Ishikawa (cell line): ENCODE results near the gene ERLEC1.

ENCODE experiments used
- CEBPB ChIP-seq: IDR thresholded peaks from 2 replicates; pipeline ENCODE4 v1.6.1; 2012
- CREB1 ChIP-seq: IDR thresholded peaks from 2 replicates; pipeline ENCODE4 v1.6.1; 2012; ENCODE audit warnings: low read depth
- EGR1 ChIP-seq: IDR thresholded peaks from 2 replicates; pipeline ENCODE4 v1.6.1; 2012
- EP300 ChIP-seq: IDR thresholded peaks from 2 replicates; pipeline ENCODE4 v1.6.1; 2012; ENCODE audit warnings: borderline replicate concordance
- FOXM1 ChIP-seq: IDR thresholded peaks from 2 replicates; pipeline ENCODE4 v1.6.1; 2012; ENCODE audit warnings: low read depth, borderline replicate concordance
- MAX ChIP-seq: IDR thresholded peaks from 2 replicates; pipeline ENCODE4 v1.6.1; 2012
- NFIC ChIP-seq: IDR thresholded peaks from 2 replicates; pipeline ENCODE4 v1.6.1; 2012
- RAD21 ChIP-seq: IDR thresholded peaks from 2 replicates; pipeline ENCODE4 v1.6.1; 2012; ENCODE audit warnings: low read depth
- REST ChIP-seq: IDR thresholded peaks from 2 replicates; pipeline ENCODE4 v1.6.1; 2012; ENCODE audit warnings: low read depth, mild to moderate bottlenecking
- TAF1 ChIP-seq: IDR thresholded peaks from 2 replicates; pipeline ENCODE4 v1.6.1; 2012; ENCODE audit warnings: low read depth, mild to moderate bottlenecking
- TCF12 ChIP-seq: IDR thresholded peaks from 2 replicates; pipeline ENCODE4 v1.6.1; 2012; ENCODE audit warnings: low read depth
- TEAD4 ChIP-seq: IDR thresholded peaks from 2 replicates; pipeline ENCODE4 v1.6.1; 2012
- YY1 ChIP-seq: IDR thresholded peaks from 2 replicates; pipeline ENCODE4 v1.6.1; 2012; ENCODE audit warnings: low read depth
- ZBTB7A ChIP-seq: IDR thresholded peaks from 2 replicates; pipeline ENCODE4 v1.6.1; 2012; ENCODE audit warnings: low read depth
- TF ChIP-seq, protein P1 (sequence below): IDR thresholded peaks from 2 replicates; pipeline ENCODE4 v1.6.1; 2012

The ERLEC1 gene

GRCh38 chr2:53856272-53856671 is 69.4 kb downstream of the ERLEC1 start:
- TF ChIP-seq MAX: no peak
- TF ChIP-seq RAD21: no peak
- TF ChIP-seq ZBTB7A: no peak

DNA sequence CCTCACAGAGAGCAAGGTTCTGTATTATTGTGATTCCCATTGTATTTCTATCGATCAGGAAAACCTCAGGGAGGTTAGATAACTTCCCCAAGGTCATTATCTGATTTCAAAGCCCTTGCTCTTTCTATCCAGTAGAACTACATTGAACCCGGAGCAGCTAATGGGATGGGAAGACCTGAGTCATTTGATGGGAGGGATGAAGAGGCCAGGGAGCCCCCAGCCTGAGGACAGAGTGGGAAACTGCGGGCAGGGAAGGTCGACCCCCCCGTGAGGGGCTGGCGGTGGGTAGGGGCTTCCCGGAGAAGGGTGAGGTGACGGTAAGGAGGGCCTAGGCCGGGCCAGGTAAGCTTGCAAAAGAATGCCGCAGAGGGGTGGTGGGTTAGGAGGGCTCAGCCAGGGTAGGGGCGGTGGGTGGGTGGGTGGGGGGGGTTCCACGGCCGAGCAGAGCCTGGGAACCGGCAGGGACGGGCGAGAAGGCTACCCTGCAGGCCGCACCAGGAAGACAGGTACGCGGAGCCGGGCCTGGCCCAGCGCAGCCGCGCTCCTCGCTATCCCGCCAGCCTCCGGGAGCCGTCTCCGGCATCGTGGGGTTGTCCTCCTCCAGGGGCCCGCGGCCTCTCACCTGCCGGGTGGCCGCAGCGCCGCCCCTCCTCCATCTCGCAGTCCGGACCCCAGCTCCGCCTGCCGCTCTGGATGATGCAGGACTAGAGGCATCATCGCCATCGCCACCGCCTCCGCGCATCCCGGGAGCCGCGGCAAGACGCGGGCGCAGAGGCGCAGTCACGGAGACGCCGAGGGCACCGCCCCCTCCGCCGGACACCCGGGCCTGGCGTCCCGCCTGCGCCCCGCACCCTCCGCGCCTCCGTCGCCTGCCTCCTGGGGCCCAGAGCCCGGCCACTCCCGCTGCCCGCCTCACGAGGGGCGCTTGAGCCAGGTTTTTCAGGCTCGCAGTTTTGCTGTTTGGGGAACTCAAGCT is 72.7 kb downstream of the ERLEC1 start, which contains the start of gene GPR75:
TSS of gene GPR75 (minus strand) at position 762 of the 976 bp plus-strand sequence. CDS start 5,211 bp downstream, outside the sequence.
- TF ChIP-seq FOXM1 (no peak), TCF12 (no peak), EGR1 (no peak), NFIC (no peak), ZBTB7A (no peak), RAD21 (no peak), YY1 (no peak), TEAD4 (no peak), CEBPB (no peak), EP300 (no peak), TAF1 (no peak), REST (no peak), CREB1 (no peak), MAX (no peak)
- TF ChIP-seq, protein P1, sequence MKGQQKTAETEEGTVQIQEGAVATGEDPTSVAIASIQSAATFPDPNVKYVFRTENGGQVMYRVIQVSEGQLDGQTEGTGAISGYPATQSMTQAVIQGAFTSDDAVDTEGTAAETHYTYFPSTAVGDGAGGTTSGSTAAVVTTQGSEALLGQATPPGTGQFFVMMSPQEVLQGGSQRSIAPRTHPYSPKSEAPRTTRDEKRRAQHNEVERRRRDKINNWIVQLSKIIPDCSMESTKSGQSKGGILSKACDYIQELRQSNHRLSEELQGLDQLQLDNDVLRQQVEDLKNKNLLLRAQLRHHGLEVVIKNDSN: no peak

DNA sequence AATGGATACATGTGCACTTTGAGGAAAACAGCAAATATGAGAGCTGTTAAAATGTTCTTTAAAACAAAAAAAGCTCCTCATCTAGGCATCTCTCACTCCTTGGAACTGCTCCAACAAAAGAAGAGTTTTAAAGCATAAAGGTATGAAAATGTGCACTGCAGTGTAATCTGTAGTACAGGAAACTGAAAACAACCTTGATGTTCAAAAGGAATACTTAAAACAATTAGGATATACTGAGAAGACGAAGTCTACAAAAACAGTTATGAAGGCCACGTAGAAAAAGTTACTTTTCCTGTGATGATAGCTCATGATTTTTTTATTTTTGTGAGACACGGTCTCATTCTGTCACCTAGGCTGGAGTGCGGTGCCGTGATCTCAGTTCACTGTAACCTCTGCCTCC is 75.0 kb downstream of the ERLEC1 start:
- TF ChIP-seq ZBTB7A: no peak
- no peak for TF ChIP-seq CEBPB
- TF ChIP-seq EP300: no peak
- TF ChIP-seq TCF12: no peak
- no peak for TF ChIP-seq NFIC
- TF ChIP-seq TAF1: no peak
- TF ChIP-seq REST: no peak
- TF ChIP-seq TEAD4: no peak
- no peak for TF ChIP-seq RAD21
- no peak for TF ChIP-seq FOXM1
- TF ChIP-seq MAX: no peak
- TF ChIP-seq CREB1: no peak
- no peak for TF ChIP-seq YY1
- TF ChIP-seq EGR1: no peak
- TF ChIP-seq, protein P1: no peak

- no peak for TF ChIP-seq TCF12
- no peak for TF ChIP-seq YY1
- TF ChIP-seq FOXM1: no peak
- no peak for TF ChIP-seq TEAD4
- TF ChIP-seq ZBTB7A: no peak
- TF ChIP-seq, protein P1: no peak
- no peak for TF ChIP-seq EGR1
- TF ChIP-seq REST: no peak
- TF ChIP-seq MAX: no peak
- TF ChIP-seq CEBPB: no peak
- no peak for TF ChIP-seq RAD21
- no peak for TF ChIP-seq NFIC
- TF ChIP-seq EP300: no peak
- TF ChIP-seq TAF1: no peak
- no peak for TF ChIP-seq CREB1
Observed at GRCh38 chr2:53863538-53864227, 76.8 kb downstream of the ERLEC1 start.
